COLO668 (cell line): ENCODE measurements around the gene PARP12.
A peak's percentile ranks its signal among the peaks of the same experiment; 100 is the strongest.

Source experiments
- DNase-seq: peaks from one replicate; lab custom pipeline; 2025; ENCODE audit not compliant: unreplicated experiment; lab: John Stamatoyannopoulos, UW

The PARP12 gene

DNA sequence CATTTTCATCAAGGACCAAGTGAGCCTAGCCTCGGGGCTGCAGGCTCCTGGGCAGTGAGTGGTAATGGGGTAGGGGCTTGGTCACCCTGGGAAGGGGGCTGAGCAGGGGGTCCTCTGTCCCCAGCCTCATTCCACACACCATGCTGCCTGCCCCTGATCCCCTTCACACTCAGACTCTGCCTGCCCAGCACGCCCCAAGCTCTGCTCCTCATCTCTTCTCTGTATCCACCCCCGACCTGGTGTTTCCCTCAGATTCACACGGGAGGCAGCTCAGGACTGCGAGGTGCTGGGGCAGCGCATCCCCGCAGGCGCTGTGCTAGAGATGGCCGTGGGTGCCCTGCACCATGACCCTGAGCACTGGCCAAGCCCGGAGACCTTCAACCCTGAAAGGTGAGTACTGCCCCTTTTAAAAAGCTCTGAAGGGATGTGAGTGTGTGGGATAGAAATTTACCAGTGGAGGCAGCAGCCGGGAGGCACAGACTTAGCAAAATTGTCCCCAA, 47.2 kb downstream of the PARP12 start:
- DNase-seq, result no peak

DNA sequence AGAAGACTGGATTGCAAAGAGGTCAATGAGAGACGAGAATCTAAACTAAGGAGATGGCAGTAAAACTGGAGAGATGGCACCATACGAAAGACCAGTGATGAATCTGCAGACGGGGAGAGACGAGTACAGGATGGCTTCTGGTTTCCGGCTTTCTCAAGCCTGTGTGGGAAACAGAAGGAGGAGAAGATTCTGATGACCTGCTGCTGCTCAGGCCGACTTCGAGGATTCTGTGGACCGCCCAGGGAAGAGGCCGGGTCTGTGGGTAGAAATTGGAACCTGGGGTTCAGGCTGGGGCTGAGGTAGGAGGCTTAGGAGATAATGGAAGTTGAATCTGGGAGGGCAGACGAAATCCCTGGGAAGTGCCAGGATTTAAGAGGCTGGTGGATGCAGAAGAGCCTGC, 48.6 kb downstream of the PARP12 start:
- no peak for DNase-seq

DNA sequence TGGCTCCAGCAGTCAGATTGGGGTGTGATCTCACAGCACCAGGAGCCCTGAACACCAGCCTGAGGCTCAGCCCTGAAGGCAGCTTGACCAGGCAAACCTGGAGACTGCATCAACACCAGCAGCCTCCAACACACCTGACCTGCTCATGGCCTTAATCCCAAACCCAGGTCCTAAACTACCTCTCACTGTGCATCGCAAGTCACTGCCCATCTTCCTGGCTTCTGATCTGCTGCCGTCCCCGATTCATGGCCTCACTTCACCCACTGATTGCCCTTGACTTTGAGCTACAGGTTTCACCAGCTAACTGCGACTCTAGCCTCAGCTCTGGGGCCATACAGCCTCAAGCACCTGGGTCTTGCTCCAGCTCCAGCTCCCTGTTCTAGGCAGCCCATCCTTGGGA, 49.1 kb downstream of the PARP12 start:
- DNase-seq, result no peak

DNA sequence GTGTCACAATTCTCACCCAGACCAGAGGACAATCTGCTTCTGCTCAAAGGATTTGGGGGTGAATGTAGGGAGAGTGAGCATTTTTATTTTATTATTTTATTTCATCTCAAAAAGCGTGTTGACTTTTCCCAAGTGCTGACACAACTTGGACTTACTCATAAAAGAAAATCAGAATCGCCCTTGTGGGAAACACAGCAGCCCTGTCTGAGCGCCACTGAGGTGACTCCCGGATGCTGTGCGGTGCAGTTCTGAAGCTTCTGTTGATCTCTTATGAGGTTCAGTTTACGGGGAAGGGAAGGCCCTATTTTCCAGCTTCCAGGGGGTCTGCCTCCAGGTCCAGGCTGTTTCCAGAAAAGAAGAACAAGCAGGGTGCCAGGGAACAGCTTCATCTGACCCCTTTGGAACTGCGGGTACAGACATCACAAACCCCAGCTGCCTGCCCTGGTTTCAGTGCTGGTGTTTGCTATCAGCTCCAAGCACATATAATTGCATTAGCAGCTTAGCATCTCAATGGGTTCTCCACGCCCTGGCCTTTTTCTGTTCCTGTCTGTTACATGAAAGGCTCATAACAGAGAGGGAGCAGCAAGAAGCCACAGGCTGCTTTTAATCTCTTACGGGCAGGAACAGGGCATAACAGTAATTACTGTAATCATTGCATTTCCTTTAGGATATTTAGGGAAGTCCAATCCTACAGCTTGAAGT, 52.4 kb downstream of the PARP12 start:
- no peak for DNase-seq

DNA sequence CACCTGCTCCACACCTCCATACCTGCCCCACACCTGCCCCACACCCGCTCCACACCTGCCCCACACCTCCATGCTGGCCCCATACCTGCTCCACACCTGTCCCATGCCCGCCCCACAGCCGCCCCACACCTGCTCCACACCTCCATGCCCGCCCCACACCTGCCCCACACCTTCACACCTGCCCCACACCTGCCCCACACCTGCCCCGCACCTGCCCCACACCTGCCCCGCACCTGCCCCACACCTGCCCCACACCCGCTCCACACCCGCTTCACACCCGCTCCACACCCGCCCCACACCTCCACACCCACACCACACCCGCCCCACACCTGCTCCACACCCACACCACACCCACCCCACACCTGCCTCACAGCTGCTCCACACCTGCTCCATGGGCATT, 53.0 kb downstream of the PARP12 start:
- peak; percentile 23 for DNase-seq

DNA sequence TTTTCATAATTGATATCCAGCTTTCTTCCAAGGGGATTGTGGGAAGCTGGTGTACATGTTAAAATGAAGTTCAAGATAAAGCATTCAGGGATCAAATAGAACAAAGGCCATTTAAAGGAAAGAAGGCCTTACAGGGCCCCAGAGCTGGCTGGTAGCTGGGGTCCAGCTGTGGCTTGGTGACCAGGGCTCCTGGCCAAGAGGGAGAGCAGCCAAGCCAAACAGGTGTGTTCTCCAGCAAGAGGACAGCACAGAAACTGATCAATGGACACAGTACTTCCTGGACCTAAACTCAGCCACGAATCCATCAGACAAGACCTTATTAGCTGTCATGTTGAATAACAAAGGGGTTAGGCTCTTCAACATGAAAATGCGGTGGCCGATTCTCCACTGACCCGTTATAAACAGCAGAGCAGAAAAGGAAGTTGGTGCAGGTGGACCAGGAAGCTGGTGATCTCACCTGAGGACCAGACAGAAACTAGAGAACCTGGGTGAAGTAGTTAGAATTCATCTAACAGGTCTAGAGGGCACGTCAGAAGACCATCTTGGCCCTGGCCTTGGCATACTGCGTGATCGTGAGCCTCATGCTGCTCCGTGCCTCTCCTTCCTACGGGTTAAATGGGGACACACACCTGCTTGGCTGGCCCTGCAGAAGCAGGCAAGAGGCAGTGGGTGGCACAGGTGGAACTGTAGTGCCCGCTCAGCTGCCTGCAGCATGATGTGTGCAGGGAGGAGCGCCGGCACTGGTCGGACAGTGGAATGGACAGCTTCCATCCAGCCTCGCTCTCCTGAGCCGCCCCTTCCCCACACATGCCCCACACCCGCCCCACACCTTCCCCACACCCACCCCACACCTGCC, 53.8 kb downstream of the PARP12 start:
- no peak for DNase-seq

DNA sequence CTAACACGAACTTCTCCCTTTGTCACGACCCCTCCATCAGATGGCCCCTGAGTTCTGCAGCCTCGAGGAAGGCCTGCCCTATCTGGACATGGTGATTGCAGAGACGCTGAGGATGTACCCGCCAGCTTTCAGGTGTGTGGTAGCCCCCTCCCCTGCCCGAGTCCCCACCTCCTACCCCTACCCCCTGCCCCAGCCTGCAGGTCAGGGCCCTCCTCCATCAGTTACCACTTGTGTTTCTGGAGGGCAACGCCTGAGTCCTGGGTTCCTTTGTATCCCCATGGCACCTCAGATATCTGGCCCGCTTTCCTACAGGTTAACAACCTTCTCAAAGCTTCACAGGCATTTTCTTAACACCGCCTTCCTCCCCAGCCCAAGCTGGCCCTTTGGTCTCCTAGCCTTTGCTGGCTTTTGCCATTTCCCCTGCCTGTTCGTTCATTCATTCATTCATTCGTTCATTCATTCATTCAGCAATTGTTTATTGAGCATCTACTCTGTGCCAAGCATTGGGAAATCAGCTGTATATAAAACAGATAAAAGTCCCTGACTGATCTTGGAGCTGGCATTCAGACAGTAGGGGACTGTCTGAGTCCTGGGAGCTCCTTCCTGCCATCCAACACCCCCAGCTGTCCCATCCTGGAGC, 55.6 kb downstream of the PARP12 start:
- DNase-seq, result no peak

DNA sequence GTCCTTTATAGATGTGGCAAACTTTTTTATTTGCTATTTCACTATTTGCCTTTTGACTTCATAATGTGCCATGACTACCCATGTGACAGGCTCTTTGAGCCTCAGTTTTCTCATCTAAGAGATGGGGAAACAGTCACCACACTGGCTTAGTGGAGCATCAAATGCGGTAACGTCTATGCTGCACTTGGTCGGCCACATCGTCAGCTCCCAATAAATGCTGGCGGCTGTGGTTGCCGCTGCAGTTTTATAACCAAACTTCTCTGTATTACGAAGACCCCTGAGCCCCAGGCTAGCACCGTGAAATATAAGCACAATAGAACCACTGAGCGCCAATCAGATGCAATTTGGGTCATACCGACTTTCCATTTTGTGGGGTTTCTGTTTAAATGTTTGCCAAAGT, 56.2 kb downstream of the PARP12 start:
- no peak for DNase-seq

DNA sequence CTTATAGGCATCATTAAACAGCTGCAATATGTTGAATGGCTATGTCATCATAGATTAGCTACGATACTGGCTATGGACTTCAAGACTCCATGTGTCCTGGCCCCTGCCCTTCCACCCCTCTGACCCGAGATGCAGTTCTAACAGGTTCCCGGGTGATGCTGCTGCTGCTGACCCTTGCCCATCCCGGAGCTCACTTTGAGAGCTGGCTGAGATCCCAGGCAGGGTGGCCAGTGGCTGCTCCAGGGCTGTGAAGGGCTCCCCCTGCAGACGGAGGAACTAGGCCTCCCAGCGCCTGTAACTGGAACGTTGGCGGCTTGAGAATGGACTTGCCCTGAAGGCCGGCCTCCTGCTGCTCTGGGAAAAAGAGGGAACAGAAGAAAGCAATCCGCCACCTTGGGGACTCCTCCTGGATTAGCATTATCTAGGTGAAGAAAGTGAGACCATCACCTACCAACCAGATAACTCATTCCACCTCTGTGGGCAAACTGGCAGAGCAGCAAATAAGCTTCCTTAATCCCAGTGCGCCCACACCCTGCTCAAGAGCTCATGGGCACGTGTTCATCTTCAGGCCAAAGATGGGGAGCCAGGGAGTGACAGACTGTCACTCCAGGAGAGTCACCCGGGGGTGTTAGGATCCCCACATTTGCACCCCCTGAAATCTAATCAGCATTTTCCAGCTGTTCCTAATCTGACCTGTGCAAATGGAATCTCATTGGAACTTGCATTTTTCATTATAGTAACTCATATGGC, 56.8 kb downstream of the PARP12 start:
- peak; percentile 22 for DNase-seq

DNA sequence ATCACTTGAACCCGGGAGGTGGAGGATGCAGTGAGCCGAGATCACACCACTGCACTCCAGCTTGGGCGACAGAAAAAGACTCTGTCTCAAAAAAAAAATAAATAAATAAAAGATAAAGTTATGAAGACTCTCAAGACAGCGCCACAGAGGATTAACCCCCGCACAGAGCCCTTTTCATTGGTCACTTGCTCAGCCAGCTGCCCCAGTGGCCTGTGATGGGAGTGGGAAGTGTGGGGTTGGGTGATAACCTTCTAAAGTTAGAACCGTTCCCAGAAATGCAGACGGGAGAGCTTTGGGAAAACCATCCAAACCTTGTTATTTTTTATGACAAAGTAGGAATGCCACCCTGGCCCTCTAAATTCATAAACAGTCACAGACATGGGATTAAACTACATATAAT, 57.4 kb downstream of the PARP12 start:
- DNase-seq, result no peak

DNA sequence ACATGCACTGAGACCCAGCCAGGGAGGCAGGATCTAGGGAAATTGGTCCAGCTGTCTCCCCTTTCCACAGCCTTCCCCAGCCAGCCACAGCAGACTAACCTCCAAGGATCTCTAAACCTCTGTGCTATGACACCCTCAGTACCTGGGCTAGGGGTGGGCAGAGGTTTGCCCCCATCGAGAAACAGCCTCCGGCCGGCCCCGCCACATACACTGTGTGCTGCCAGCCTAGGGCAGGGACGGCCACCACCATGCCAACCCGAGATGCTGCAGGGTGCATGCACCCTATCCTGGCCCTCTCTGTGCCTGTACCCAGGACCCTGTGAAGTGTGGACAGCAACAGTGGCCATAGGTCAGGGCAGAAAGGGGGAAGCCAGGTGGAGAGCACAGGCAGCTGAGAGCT, 58.1 kb downstream of the PARP12 start:
- DNase-seq, result no peak

DNA sequence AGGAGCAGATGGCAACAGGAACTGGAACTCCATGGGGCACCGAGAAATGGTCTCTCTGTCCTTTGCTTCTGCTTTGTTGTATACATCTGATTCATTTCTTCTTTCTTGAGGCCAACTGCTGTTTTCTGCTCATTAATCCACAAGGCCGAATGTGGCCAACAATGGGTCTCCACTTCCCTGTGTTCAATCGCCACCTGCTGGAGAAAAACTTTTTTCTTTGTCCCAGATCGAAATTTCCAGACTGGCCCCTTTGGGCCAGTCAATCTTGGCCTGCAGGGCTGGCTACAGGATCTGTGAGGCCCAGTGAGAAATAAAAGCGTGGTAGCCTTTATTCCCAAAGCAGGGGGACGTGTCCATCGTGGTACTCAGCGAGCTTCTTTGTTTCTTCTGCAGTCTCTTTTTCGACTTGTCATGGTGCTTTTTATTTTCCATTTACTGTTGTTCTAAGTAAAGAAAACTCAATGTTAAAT, 58.8 kb downstream of the PARP12 start:
- DNase-seq, result peak; percentile 11

DNA sequence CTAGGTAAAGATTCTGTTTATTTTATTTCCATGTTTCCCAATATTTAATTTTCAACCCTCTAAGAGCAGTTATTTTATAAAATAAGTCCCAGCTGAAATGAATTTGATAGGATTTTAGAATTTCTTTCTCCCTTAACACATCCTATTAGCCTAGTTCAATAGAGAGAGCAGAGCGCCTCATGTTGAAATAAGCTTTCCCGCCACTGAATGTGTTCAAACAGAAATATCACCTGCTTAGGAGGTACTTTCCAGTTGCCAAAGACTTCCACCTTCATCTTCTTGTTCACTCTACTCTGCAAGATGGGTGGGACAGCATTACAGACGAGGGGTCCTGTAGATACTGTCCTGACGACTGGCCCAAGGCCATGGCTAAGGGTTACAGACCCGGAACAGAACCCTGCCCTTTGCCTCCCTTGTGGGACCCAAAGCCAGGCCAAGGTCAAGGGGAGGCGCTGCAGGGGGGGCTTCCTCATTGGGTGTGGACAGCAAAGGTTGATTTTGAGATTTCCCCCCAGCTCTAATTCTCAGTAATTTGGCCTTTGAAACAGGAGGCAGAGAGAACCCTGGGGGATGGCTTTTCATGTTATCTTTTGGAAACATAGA, 62.0 kb downstream of the PARP12 start:
- DNase-seq, result no peak

DNA sequence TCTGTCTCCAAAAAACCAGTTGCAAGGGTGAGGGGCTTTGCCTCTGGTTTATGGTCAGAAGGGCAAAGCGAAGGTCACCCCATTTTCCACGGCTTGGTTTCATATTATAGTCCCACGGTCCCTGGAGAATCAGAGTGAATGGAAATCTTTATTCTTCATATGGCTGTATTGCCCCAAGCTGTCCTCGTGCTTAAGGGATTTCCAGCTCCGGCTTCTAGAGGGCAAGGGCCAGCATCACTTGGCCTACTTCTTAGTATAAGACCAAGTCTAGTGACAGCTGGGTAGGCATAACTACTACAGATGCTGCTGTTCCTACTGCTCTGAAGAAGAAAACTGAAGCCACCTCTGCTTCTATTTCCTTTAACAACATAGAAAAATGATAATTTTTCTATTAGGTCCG, 63.2 kb downstream of the PARP12 start:
- DNase-seq, result no peak

DNA sequence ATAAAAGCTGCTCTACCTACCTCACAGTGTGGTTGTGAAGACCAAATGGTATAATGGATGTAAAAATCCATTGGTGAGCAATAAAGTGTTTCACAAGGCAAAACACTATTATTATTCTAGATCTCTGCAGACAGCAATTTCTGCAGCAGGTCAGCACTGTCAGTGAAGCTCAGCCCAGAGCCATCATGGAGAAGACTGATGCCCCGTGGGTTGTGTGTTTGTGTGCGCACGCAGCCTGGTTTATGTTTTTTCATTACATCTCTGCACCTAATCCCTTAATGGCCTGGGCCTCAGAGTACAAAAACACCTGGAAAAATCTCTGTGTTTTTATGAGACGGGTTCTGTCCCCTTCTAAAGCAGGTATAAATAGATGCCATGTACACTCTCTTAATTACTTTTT, 64.2 kb downstream of the PARP12 start:
- no peak for DNase-seq

DNA sequence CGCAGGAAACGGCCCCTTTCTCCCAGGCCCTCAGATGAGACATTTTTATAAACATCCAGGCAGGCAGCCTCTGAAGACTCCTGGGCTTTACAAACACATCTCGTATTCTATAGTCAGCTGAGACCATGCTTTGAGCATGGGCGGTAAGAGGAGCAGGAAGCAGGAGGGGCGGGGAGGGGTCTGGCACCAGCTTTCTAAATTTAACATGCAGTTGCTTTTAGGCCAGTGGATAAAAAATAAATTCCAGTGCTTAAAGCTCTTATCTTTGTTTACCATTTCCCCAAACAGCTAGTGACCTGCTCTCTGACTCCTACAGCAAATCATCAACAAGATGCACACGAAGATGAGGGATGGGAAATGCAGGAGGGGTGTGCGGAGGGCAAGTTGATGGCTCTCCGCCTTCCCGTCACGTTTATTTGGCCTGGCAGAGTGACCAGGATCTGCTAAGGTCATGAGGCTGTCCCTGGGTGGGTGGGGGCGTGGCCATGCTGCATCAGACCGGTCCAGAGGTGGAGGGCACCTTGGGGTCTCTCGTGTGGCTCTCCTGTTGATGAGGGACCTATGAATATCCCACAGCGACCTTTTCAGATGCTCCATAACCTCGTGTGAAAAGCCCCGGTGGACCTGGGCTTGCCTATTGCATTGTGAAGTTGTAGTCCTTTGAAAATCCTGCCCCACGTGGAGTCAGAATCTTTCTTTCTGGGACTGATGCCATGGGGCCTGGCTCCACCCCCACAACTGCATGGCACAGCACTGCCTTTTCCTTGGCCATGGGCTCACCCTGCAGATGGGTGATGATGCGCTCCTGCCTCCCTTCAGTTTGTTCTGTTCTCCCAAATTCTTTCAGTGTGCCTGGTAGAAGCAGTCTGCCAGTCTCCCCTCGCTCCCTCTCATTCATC, 67.5 kb downstream of the PARP12 start:
- DNase-seq, result no peak

DNA sequence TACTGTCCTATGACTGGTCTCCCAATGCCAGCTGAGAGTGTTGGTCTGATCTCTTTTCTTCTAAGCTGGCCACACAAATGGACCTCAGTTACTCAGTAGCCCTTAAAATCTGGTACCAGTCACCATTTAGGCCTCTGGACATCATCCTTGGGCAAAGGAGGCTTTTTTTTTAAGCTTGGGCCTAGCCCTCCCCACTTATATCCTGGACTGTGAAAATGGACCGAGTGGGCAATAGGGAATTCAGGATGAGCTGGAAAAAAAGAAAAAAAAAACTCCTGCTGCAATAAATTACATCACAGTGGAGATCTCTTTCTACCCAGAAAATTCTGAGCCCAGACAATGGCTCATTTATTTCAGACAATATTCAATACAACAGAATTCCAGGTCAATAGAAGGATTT, 68.4 kb downstream of the PARP12 start:
- no peak for DNase-seq

DNA sequence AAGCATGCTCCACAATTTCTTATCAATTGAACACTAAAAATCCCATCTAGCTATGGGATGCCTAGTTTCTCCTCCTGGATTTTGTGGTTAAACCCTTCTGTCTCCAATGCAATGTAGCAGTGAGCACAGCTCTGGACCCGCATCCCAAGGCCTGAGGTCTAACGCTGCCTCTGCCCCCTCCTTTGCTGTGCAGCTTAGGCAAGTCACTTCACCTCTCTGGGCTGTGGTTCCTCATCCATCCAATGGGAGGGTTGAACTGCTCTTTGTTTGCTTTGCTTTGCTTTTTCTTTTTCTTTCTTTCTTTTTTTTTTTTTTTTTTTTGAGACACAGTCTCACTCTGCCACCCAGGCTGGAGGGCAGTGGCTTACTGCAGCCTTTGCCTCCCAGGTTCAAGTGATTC, 69.2 kb downstream of the PARP12 start:
- no peak for DNase-seq

DNA sequence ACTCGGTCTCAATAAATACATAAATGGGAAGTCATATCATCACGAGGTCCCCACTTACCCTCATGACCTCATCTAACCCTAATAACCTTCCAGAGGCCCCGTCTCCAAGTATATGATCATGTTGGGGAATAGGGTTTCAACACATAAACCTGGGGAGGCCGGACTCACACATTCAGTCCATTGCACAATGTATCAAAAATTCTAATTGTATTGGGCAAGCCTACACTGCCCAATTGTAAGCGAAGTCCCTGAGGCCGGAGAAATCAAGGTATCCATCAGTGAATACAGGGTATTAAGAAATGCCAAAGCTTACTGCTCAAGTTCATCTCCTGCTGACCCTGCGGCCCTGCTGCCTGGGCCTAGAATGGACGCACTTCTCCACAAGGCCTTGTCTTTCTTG, 69.6 kb downstream of the PARP12 start:
- DNase-seq, result no peak
